Fibroblast of skin of right biceps (primary cell): ENCODE measurements around the gene GPA33.
"Not testable (repeated sequence)": the region's sequence is repeated elsewhere in the genome, so short reads cannot be mapped to it uniquely, and the experiment has no call there.

Experiments used
- DNase-seq: peaks from one replicate; pipeline ENCODE4 v3.0.0-alpha.2; 2013

The GPA33 gene

GRCh38 chr1:167054946-167055630, 35.1 kb downstream of the GPA33 start:
- no peak for DNase-seq

GRCh38 chr1:167054531-167054930, 35.6 kb downstream of the GPA33 start:
- no peak for DNase-seq

GRCh38 chr1:167052389-167052788, 37.8 kb downstream of the GPA33 start:
- no peak for DNase-seq

- no peak for DNase-seq
Observed at GRCh38 chr1:167051907-167052306, 38.3 kb downstream of the GPA33 start.

DNA sequence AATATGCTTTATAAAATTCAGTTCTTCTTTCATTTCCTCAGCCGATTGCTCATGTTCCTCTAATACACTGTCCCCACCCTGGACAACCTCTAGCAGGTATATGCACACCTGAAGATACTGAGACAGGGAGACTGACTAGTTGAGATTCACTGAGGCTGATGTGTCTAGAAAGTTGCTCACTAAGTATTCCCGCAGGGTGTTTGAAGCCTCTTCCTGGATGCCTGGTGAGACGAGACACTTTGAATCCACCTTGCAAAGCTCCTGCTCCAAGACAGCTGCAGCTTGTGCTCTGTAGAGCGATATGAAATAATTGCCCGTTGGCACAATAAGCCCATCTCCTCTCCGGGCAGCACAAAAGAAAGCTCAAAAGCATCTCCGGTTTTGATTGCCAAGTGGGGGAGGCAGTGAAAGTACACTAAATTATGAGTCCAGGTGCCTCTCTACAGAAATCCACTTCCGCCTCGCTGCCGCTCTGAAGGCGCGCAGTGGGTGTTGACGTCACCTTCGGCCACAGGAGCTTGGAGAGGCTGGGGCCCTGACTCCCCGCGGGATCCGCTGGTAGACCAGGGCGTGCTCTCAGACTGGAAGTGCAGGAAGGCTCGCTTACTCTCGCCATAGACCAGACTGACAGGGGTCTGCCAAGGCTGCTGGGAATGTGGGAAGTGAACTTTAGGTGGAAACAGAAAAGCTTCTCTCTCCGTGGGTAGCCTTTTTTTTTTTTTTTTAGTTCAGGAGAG, 46.3 kb downstream of the GPA33 start:
- DNase-seq = peak; percentile 18

DNA sequence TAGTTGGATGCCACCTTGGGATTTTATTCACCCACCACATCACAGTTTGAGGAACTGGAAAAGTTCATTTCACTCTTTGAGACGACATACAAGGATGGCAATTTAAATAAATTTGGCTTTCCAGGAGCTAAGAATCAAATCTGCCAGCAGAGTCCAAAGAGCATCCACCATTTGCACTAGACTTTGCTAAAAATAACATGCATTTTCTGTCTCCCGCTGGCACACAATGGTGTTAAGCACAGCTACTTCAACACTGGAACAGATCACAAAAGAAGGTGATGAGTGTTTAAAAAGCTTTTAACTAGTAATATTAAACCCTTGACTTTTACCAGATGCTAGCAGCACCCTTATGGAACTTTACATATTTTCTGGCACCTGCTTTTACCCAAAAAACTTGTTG, 56.5 kb downstream of the GPA33 start:
- no peak for DNase-seq

GRCh38 chr1:167029553-167029952, 60.6 kb downstream of the GPA33 start:
- DNase-seq = not testable (repeated sequence)

DNA sequence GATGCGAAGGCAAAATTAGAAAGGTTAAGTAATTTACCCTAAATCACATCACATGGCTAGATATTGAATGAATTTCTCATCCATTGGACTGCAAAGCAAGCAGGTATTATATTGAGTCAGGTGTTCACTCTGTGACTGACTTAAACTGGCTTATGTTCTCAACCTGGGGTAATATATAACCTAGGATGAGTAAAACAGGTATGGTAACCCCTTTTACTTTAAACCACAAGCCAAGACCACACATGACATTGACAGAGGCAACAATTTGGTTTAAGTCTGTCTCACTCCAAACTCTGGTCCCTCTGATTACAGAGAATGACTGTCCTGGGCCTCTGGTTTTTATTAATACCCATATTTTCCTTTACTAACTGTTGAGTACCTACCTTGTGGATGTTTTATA, 67.8 kb downstream of the GPA33 start:
- no peak for DNase-seq

DNA sequence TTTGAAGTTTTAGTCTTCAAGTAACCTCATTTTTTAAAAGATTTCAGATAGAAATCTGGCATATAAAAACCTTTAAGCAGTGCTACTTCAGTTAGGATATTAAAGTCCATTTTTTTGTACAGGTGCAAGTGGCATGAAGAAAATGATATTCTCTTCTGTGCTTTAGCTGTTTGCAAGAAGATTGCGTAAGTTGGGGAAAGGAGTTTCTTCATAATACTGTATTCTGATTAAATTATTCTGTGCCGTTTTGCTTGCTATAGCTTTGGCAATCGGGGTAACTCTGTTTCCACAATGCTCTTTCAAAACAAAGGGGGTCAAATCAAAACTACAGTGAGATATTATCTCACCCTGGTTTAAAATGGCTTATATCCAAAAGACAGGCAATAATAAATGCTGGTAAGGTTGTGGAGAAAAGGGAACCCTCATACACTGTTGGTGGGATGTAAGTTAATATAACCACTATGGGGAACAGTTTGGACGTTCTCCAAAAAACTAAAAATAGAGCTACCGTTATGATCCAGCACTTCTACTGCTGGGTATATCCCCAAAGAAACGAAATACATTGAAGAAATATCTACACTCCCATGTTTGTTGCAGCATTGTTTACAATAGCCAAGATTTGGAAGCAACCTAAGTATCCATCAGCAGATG, 74.0 kb downstream of the GPA33 start:
- DNase-seq = no peak

- no peak for DNase-seq
Observed at GRCh38 chr1:167013108-167013929, 76.9 kb downstream of the GPA33 start.

DNA sequence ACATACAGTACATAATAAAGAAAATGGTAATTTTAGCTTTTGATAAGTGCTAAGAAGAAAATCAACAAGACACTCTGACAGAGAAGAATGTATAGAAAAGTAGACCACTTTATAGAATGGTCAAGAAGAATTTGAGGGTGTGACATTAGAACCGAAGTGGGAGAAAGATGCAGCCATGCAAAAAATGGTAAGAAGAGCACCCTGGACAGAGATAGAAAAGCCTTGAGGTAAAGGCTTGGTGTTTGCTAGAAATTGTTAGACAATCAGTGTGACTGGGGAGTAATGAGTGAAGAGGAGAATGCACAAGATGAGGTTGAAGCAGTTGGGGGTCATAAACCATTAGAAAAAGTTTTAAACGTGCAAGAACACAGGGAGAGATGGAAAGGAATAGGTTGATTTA, 77.6 kb downstream of the GPA33 start:
- DNase-seq = no peak

DNA sequence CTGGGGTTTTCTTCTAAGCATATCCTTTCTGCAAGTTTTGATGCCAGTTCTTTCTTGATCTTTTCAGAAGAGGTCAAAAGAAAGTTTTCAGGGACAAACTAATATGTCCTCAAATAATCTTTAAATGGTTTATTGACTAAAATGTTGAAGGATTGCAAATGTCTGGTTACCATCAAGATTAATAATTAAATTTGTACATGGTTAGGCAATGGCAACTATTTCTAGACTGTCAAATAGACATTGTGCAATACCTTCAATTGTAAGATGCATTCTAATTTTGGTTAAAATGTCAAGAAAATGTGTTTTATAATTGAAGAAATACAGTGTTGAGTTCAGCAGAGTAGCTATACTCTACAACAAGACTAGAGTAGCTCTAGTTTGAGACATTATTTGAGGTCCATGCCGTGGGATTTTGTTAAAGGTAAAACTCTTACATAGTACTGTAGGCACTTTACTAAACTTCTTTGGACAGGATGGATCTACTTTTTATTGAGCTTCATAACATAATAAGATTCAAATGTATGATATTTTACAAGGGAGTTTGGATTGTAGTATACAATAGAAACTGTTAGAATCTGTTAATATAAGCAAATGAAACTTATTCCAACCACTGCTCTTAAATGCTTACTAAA, 78.5 kb downstream of the GPA33 start:
- no peak for DNase-seq

GRCh38 chr1:167003711-167004110, 86.5 kb downstream of the GPA33 start:
- DNase-seq = no peak
